HCT116 (cell line): Measurements from ENCODE around the gene DOCK4. TPM values are rescaled to one million over a fixed set of nuclear protein-coding genes. Genes with fewer than 3 reads are reported as not detected.

Experiments used
- ATAC-seq: fragments of 200-7000 bp; cut with Tn5 transposase; 2 replicates; pipeline ENCODE4 v1.9.1; 2020; ENCODE audit warnings: mild to moderate bottlenecking, moderate library complexity
- BruUV-seq: library from RNA; stranded (reverse); fragments of 400-500 nt; replicated peaks from 2 replicates; lab custom pipeline; 2021; lab: Mats Ljungman, UMichigan
- CTCF ChIA-PET: fragments of 300-600 bp; sonication (Branson Sonifier 250); formaldehyde crosslinking; loops from one replicate; lab custom pipeline; 2021; ENCODE audit warnings: antibody characterized with exemption; lab: Charles Lee
- POLR2A ChIA-PET: fragments of 300-600, 350-600 bp; sonication (Branson Sonifier 250); formaldehyde crosslinking; loops from one replicate; lab custom pipeline; 2021; ENCODE audit warnings: antibody characterized with exemption; lab: Charles Lee
- RAD21 ChIA-PET, 2 experiments: fragments of 300-600 bp; sonication (Branson Sonifier 250); formaldehyde crosslinking; loops; one replicate each; lab custom pipeline; 2023; ENCODE audit warnings: low total read pairs in 2 of 2; ENCODE audit not compliant: uncharacterized antibody in 2 of 2, unreplicated experiment in 2 of 2, low non-redundant PET in 1 of 2; lab: Charles Lee
- DNase-seq: peaks from one replicate; pipeline ENCODE4 v3.0.0-alpha.2; 2010; ENCODE audit warnings: low read depth, low spot score
- H2AFZ ChIP-seq: fragments of 200-600 bp; shearing (Covaris generic), sonication (generic); 2 replicates; pipeline ENCODE4 v1.6.1; 2017; ENCODE audit warnings: low read depth, mixed run types, mixed read lengths, antibody characterized with exemption, low read length; ENCODE audit not compliant: poor library complexity, severe bottlenecking
- H3K27ac ChIP-seq: 2 replicates; pipeline ENCODE4 v1.5.1; 2012; ENCODE audit warnings: low read depth, low read length
- H3K27me3 ChIP-seq: fragments of 200-600 bp; sonication (generic); 2 replicates; pipeline ENCODE4 v1.6.1; 2016; ENCODE audit warnings: mixed run types, low read length, mixed read lengths; ENCODE audit not compliant: insufficient read depth
- H3K36me3 ChIP-seq, 2 experiments: fragments of 200-500 bp in 1 of 2; fragments of 200-600 bp in 1 of 2; sonication (Bioruptor generic) in 1 of 2; sonication (generic) in 1 of 2; 2 replicates each; pipeline versions ENCODE4 v1.5.1 to v1.6.1; 2014 to 2016; ENCODE audit warnings: low read length in 2 of 2, inconsistent platforms in 1 of 2, mixed read lengths in 1 of 2, mixed run types in 1 of 2; ENCODE audit not compliant: insufficient read depth in 2 of 2, control insufficient read depth in 1 of 2
- H3K4me1 ChIP-seq, 2 experiments: fragments of 200-600 bp in 1 of 2; sonication (generic) in 1 of 2; 2 replicates each; pipeline versions ENCODE4 v1.5.1 to v1.6.1; 2012 to 2017; ENCODE audit warnings: low read length in 2 of 2, inconsistent platforms in 1 of 2, mild to moderate bottlenecking in 1 of 2, mixed read lengths in 1 of 2, mixed run types in 1 of 2, moderate library complexity in 1 of 2; ENCODE audit not compliant: insufficient read depth in 2 of 2, control insufficient read depth in 1 of 2
- H3K4me2 ChIP-seq: fragments of 200-600 bp; sonication (generic); 2 replicates; pipeline ENCODE4 v1.6.1; 2017; ENCODE audit warnings: mixed run types, low read length, mixed read lengths
- H3K4me3 ChIP-seq, 2 experiments: fragments of 200-600 bp in 1 of 2; sonication (generic) in 1 of 2; replicated peaks in 1 of 2; 2 replicates each; pipeline ENCODE4 v1.5.1; 2011 to 2016; ENCODE audit warnings: low read length in 2 of 2, control low read depth in 1 of 2, low read depth in 1 of 2, mild to moderate bottlenecking in 1 of 2, mixed read lengths in 1 of 2, mixed run types in 1 of 2
- H3K79me2 ChIP-seq: fragments of 200-600 bp; sonication (generic); 2 replicates; pipeline ENCODE4 v1.6.1; 2017; ENCODE audit warnings: mild to moderate bottlenecking, mixed run types, low read length, moderate library complexity, mixed read lengths; ENCODE audit not compliant: insufficient read depth
- H3K9ac ChIP-seq: fragments of 200-600 bp; sonication (generic); 2 replicates; pipeline ENCODE4 v1.6.1; 2016; ENCODE audit warnings: low read length, mixed read lengths
- H3K9me2 ChIP-seq: fragments of 200-600 bp; sonication (generic), shearing (Covaris generic); 2 replicates; pipeline ENCODE4 v1.6.1; 2017; ENCODE audit warnings: mixed run types, mild to moderate bottlenecking, moderate library complexity; ENCODE audit not compliant: insufficient read depth
- H3K9me3 ChIP-seq, 2 experiments: fragments of 200-500 bp in 1 of 2; fragments of 200-600 bp in 1 of 2; sonication (Bioruptor generic) in 1 of 2; sonication (generic) in 1 of 2; 2 replicates each; pipeline ENCODE4 v1.6.1; 2014 to 2017; ENCODE audit warnings: low read length in 2 of 2, mixed read lengths in 2 of 2, inconsistent platforms in 1 of 2, low read depth in 1 of 2, mild to moderate bottlenecking in 1 of 2, mixed run types in 1 of 2, moderate library complexity in 1 of 2; ENCODE audit not compliant: control insufficient read depth in 1 of 2, insufficient read depth in 1 of 2
- H4K20me1 ChIP-seq: fragments of 200-600 bp; sonication (generic), shearing (Covaris generic); 2 replicates; pipeline ENCODE4 v1.6.1; 2017; ENCODE audit warnings: mixed run types, mild to moderate bottlenecking, moderate library complexity; ENCODE audit not compliant: insufficient read depth
- CBX3 ChIP-seq: IDR thresholded peaks from 2 replicates; pipeline ENCODE4 v1.6.1; 2012; ENCODE audit warnings: low read depth
- ELF1 ChIP-seq: IDR thresholded peaks from 2 replicates; pipeline ENCODE4 v1.6.1; 2012; ENCODE audit warnings: low read depth, borderline replicate concordance
- POLR2AphosphoS5 ChIP-seq: IDR thresholded peaks from 2 replicates; pipeline ENCODE4 v1.6.1; 2011; ENCODE audit warnings: mild to moderate bottlenecking, low read depth, low read length, moderate library complexity
- RAD21 ChIP-seq: IDR thresholded peaks from 2 replicates; pipeline ENCODE4 v1.6.1; 2012; ENCODE audit warnings: low read depth, mild to moderate bottlenecking
- REST ChIP-seq: IDR thresholded peaks from 2 replicates; pipeline ENCODE4 v1.6.1; 2012; ENCODE audit warnings: low read depth
- TCF7L2 ChIP-seq: IDR thresholded peaks from 2 replicates; pipeline ENCODE4 v1.7.0; 2011; ENCODE audit warnings: borderline replicate concordance, inconsistent platforms; ENCODE audit not compliant: insufficient read depth, insufficient read length; ENCODE audit errors: extremely low read depth
- YY1 ChIP-seq: IDR thresholded peaks from 2 replicates; pipeline ENCODE4 v1.6.1; 2011; ENCODE audit warnings: low read length, low read depth, moderate library complexity, mild to moderate bottlenecking; ENCODE audit not compliant: insufficient replicate concordance; ENCODE audit errors: extremely low read depth
- ZFX ChIP-seq: fragments of 450-650 bp; IDR thresholded peaks from 2 replicates; pipeline ENCODE4 v1.6.1; 2017
- intact Hi-C: fragments of 100-400 bp; cut with micrococcal nuclease; formaldehyde crosslinking; loops from 2 replicates; pipeline ENCODE4 v1.10.0; 2022
- total RNA-seq: library from RNA; stranded (reverse); gene quantifications from one replicate; pipeline ENCODE4 v1.2.1, GENCODE V29; 2021; ENCODE audit not compliant: unreplicated experiment

Gene DOCK4
- total RNA-seq, 1 experiment from 2014 or later, result 2.2 TPM

- intact Hi-C loops, result no loop called here
- POLR2A ChIA-PET, result no interaction called here
- H3K9me2 ChIP-seq, result no peaks in the 10 kb centered on the region
- H3K9ac ChIP-seq, result no peak overlapping the region
- no peak overlapping the region for H3K4me2 ChIP-seq
- no peaks in the 10 kb centered on the region for H3K27me3 ChIP-seq
- no peak overlapping the region for H2AFZ ChIP-seq
- no peaks in the 10 kb centered on the region for H4K20me1 ChIP-seq
- CTCF ChIA-PET, result no interaction called here
- no peak for TF ChIP-seq POLR2AphosphoS5
- DNase-seq (no peak), ATAC-seq (no peak)
- H3K79me2 ChIP-seq, result no peaks in the 10 kb centered on the region
- H3K4me3 ChIP-seq, result no peak overlapping the region
- no peaks in the 10 kb centered on the region for H3K9me3 ChIP-seq
- H3K27ac ChIP-seq, result no peak overlapping the region
- H3K36me3 ChIP-seq, result no peaks in the 10 kb centered on the region
- peaks cover 0 to 6% of the 10 kb centered on the region in 2 experiments; a peak in 2 of 4 replicates for H3K4me1 ChIP-seq
- no TSS peak for BruUV-seq
- RAD21 ChIA-PET, result no interaction called here
These were observed 127.1 kb downstream of the DOCK4 start for GRCh38 chr7:112079122-112079521.

GRCh38 chr7:112076324-112076723 is 129.9 kb downstream of the DOCK4 start:
- Histone ChIP-seq H3K9ac (no peak overlapping the region), H3K9me3 (no peaks in the 10 kb centered on the region)
- TF ChIP-seq RAD21 (no peak), ZFX (no peak), CBX3 (no peak), ELF1 (no peak), REST (no peak), YY1 (no peak), TCF7L2 (no peak)
- TF ChIP-seq, all 23 proteins: peak for 0
- Histone ChIP-seq H3K36me3 (no peaks in the 10 kb centered on the region), H2AFZ (no peak overlapping the region), H3K27ac (no peak overlapping the region), H3K4me2 (no peak overlapping the region), H4K20me1 (no peaks in the 10 kb centered on the region), H3K4me3 (no peak overlapping the region), H3K27me3 (no peaks in the 10 kb centered on the region), H3K79me2 (no peaks in the 10 kb centered on the region), H3K4me1 (peaks cover 0 to 6% of the 10 kb centered on the region in 2 experiments; a peak in 2 of 4 replicates), H3K9me2 (no peaks in the 10 kb centered on the region)
- RAD21 ChIA-PET, result no interaction called here
- intact Hi-C loops, result no loop called here
- POLR2A ChIA-PET, result no interaction called here
- no TSS peak for BruUV-seq
- ATAC-seq, result no peak
- DNase-seq, result no peak
- CTCF ChIA-PET, result no interaction called here
